Loucy (cell line): ENCODE measurements around the gene GFRA1.

Experiments used
- CTCF ChIP-seq: fragments of 200-600 bp; sonication (generic); conservative IDR thresholded peaks from 2 replicates; pipeline ENCODE4 v1.5.1; 2014; ENCODE audit warnings: mild to moderate bottlenecking, antibody characterized with exemption, low read length
- EZH2phosphoT487 ChIP-seq: fragments of 200-600 bp; IDR thresholded peaks from 2 replicates; pipeline ENCODE4 v1.6.1; 2018; ENCODE audit warnings: antibody characterized with exemption, mild to moderate bottlenecking, moderate library complexity, borderline replicate concordance

DNA sequence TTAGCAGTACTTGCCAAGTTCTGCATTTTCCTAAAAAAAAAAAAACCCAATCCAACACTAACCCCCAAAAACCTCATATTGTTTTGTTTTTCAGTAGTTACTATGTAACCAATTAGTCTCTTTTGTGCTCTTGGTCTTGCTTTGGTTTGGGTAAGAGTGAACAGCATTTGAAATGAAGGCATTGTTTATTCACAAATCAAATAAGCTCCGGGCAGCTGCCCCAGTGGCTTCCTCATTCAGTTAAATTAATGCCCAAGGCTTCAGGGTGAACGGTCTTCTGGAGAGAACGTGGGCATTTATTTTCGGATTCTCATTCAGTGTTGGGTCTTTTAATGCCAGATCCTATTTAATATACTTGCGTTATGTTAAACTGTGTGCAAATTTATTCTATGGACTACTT is 108.7 kb downstream of the GFRA1 start:
- TF ChIP-seq CTCF: no peak
- no peak for TF ChIP-seq EZH2phosphoT487
